ENCODE results near the gene IPO9.

Gene IPO9

GRCh38 chr1:201895913-201896807 is 67.2 kb downstream of the IPO9 start:
- peak; percentile 90 for DNase-seq (ENCODE audit: low read depth)
- no peak overlapping the region for H3K4me3 ChIP-seq (ENCODE audit: low read length)
- TF ChIP-seq CTCF (IDR thresholded peaks at IDR 0.05; ENCODE audit: insufficient read depth, low read depth, low read length, missing control alignments), result peak; percentile 98

GRCh38 chr1:201896951-201897391 is 68.0 kb downstream of the IPO9 start:
- peak; percentile 57 for DNase-seq (ENCODE audit: low read depth)

GRCh38 chr1:201898240-201898894 is 69.4 kb downstream of the IPO9 start:
- no peak overlapping the region for H3K4me3 ChIP-seq (ENCODE audit: low read length)
- no peak for DNase-seq (ENCODE audit: low read depth)
- no peak for TF ChIP-seq CTCF (IDR thresholded peaks at IDR 0.05; ENCODE audit: insufficient read depth, low read depth, low read length, missing control alignments)

More at GRCh38 chr1:201896951-201897391, 68.0 kb downstream of the IPO9 start:
- peak; percentile 24 for TF ChIP-seq CTCF (IDR thresholded peaks at IDR 0.05; ENCODE audit: insufficient read depth, low read depth, low read length, missing control alignments)
- H3K4me3 ChIP-seq (ENCODE audit: low read length), result no peak overlapping the region

- DNase-seq (ENCODE audit: low read depth), result peak; percentile 57
- TF ChIP-seq CTCF (IDR thresholded peaks at IDR 0.05; ENCODE audit: insufficient read depth, low read depth, low read length, missing control alignments), result no peak
Measured at GRCh38 chr1:201898992-201899391, 70.0 kb downstream of the IPO9 start.

GRCh38 chr1:201899683-201900429 is 70.9 kb downstream of the IPO9 start:
- no peak for DNase-seq (ENCODE audit: low read depth)

More at GRCh38 chr1:201898992-201899391, 70.0 kb downstream of the IPO9 start:
- H3K4me3 ChIP-seq (ENCODE audit: low read length), result no peak overlapping the region

More at GRCh38 chr1:201899683-201900429, 70.9 kb downstream of the IPO9 start:
- H3K4me3 ChIP-seq (ENCODE audit: low read length), result no peak overlapping the region
- TF ChIP-seq CTCF (IDR thresholded peaks at IDR 0.05; ENCODE audit: insufficient read depth, low read depth, low read length, missing control alignments), result no peak
